Ovary (tissue), 3 donors: ENCODE measurements around the gene SLC19A1.

Experiments used
- CTCF ChIP-seq, 3 donors: fragments of 450-650 bp in 2 of 3; fragments of 200-600 bp in 1 of 3; IDR thresholded peaks; one replicate each; pipeline versions ENCODE4 v1.5.1 to v1.8.0; 2016 to 2022; ENCODE audit warnings: antibody characterized with exemption in 3 of 3, mild to moderate bottlenecking in 1 of 3
- EP300 ChIP-seq: sonication (generic); formaldehyde crosslinking; IDR thresholded peaks from one replicate; pipeline ENCODE4 v1.6.1; 2017; ENCODE audit warnings: antibody characterized with exemption
- POLR2A ChIP-seq: fragments of 450-650 bp; IDR thresholded peaks from one replicate; pipeline ENCODE4 v1.6.1; 2017; ENCODE audit warnings: antibody characterized with exemption, mild to moderate bottlenecking, moderate library complexity
- donor health status: DM: no; HTN: no; CAD: no.

GRCh38 chr21:45568383-45568782, 26.1 kb upstream of the SLC19A1 start:
- no peak for TF ChIP-seq CTCF (IDR thresholded peaks at IDR 0.05)
- TF ChIP-seq POLR2A: no peak
- TF ChIP-seq EP300: no peak
